Astrocyte (in vitro differentiated cells and primary cell): ENCODE results near the gene MOV10L1.

Experiments used
- CTCF ChIP-seq: IDR thresholded peaks from 2 replicates; pipeline ENCODE4 v1.5.1; 2011; ENCODE audit warnings: low read depth, mild to moderate bottlenecking, inconsistent platforms, low read length, moderate library complexity; ENCODE audit not compliant: insufficient read depth
- EZH2 ChIP-seq: IDR thresholded peaks from 2 replicates; pipeline ENCODE4 v1.6.1; 2012; ENCODE audit warnings: mild to moderate bottlenecking, low read length, inconsistent platforms; ENCODE audit not compliant: insufficient read depth

DNA sequence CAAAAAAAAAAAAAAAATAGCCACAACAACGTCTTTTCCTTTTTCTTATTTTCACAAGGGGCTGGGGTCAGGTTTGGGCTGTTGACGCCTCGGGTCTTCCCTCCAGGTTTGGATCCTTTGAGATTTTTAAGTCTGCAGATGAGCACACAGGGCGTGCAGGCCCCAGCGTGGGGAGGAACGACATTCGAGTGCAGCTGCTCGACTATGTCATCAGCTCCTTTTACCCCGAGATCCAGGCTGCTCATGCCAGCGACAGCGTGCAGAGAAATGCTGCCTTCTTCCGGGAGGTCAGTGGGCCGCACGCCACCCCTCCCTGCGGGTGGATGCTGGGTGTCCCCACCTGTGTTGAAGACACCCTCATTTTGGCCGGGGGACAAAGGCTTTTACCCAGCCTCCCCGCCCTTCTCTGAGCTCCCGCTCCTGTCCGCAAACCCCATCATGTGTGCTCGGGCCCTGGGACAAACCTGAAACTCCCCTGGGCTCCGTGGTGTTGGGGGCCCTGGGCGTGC lies 118.7 kb downstream of the MOV10L1 start:
- no peak for TF ChIP-seq CTCF
- no peak for TF ChIP-seq EZH2
